ENCODE measurements around the gene LMNTD2. TPM values are rescaled to one million over a fixed set of nuclear protein-coding genes. Genes with fewer than 3 reads are reported as not detected.

Gene LMNTD2
- total RNA-seq, 4 donors from 2014 or later: 1.3 to 5.9 (median 3.2) TPM

GRCh38 chr11:538431-539051 lies 22.0 kb downstream of the LMNTD2 start:
- no peak for DNase-seq (ENCODE audit: low spot score in 2 of 2)
- peaks cover 0 to 5% (median 0%) of the 10 kb centered on the region in 3 donors for H3K36me3 ChIP-seq
- H3K4me3 ChIP-seq: no peak overlapping the region
- TF ChIP-seq EP300 (IDR thresholded peaks at IDR 0.05) (no peak), POLR2A (IDR thresholded peaks at IDR 0.05) (no peak)
- no peaks in the 10 kb centered on the region for H3K27me3 ChIP-seq
- 85 to 90% methylated on average over 20 of the region's 20 CpGs for WGBS, 2 donors
- no peaks in the 10 kb centered on the region for H3K9me3 ChIP-seq
- H3K4me1 ChIP-seq: peaks cover 0 to 35% (median 31%) of the 10 kb centered on the region in 4 donors
- H3K27ac ChIP-seq: no peak overlapping the region

DNA sequence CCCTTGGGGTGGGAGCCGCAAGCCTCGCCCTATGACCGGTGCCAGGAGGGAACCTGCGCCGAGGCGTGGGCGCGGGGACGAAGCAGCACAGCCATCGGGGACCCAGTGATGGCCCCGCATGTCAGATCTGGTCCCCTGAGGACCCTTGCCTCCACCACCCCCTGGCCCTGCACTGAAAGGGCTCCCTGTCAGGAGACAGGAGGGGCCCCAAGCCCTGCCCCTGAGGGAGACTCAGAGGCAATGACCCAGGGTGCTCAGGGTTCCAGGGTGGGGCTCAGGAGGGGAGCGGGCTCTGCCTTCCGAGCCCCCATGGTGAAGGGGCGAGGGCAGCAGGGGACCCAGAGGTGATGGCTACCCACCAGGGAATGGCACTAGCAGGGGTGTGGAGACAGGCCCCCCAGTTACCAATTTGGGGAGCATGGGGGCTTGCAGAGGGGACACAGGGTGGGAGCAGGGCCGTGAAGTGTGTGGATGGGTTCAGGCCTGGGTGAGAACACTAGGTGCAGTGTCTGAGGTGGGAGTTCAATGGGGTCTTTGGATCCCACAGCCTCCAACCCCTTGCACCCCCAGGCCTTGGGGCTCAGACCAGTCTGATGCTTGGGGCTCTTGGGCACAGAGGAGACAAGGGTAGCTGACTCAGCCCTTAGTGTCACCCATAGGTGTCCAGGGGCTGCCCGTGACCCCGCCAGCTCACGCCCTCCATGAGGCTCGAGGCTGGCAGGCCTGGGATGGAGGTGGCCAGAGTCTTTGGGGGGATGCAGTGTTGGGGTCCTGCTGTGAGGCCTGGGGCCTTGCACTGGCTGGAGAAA lies 22.7 kb downstream of the LMNTD2 start:
- peaks cover 0 to 13% (median 0%) of the 10 kb centered on the region in 3 donors for H3K36me3 ChIP-seq
- no peak for TF ChIP-seq CTCF (IDR thresholded peaks at IDR 0.05)
- no peak for TF ChIP-seq EP300 (IDR thresholded peaks at IDR 0.05)
- TF ChIP-seq POLR2A (IDR thresholded peaks at IDR 0.05): no peak
- 40 to 64% methylated on average over 10 to 15 of the region's 19 CpGs for WGBS, 2 donors
- peak overlapping the region in 2 of 4 donors; percentile 10 to 86 for H3K27ac ChIP-seq
- DNase-seq (ENCODE audit: low spot score in 2 of 2): no peak
- H3K4me3 ChIP-seq: peak overlapping the region; percentile 15 to 98 (median 73)
- H3K4me1 ChIP-seq: peaks cover 0 to 43% (median 31%) of the 10 kb centered on the region in 4 donors
- no peaks in the 10 kb centered on the region for H3K27me3 ChIP-seq
- H3K9me3 ChIP-seq: no peaks in the 10 kb centered on the region

DNA sequence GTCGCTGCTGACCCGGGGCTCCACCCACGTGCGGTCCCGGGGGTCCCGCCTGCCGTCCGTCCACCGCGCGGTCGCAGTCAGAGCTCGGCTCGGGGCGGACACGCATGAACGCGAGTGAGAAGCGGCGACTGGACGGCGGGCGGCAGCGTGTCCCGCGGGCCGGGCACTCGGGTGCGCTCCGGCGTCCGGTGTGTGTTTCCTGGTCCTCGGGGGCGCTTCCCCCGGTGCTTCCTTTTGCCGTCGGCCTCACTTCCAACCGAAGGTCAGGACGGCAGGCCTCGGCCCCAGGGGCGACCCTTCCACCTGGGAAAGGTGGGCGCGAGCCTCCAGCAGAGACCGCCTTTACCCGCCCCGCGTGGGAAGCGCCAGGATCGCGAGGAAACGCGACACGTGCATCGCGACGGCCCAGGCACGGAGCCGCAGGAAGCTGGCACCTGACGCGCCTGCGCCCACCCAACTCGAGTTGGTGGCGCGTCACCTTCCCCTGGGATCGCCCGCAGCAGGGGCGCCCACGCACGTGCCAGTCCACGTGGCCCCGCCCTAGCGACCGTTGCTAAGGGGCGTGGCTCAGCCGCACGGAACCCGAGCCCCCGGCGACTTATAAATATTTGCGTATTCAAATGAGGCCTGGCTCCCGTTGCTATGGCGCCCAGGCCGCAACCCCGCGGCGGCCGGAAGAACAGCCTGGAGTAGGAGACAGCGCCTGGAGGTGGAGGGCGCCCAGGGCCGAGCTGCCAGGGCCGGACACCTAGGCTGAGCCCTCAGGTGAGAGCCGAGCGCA lies 23.5 kb downstream of the LMNTD2 start, which contains the start of gene LRRC56:
LRRC56 (plus strand) TSS at position 687 of the 781 bp plus-strand sequence. CDS start 3,158 bp downstream, outside the sequence.
- Histone ChIP-seq H3K9me3 (no peaks in the 10 kb centered on the region), H3K27me3 (no peaks in the 10 kb centered on the region), H3K27ac (peak within 1 kb of the TSS; percentile 51 to 92 (median 89)), H3K36me3 (peaks cover 0 to 20% (median 0%) of the 10 kb centered on the region in 3 donors), H3K4me3 (peak within 1 kb of the TSS; percentile 15 to 98 (median 73)), H3K4me1 (peaks cover 0 to 46% (median 31%) of the 10 kb centered on the region in 4 donors)
- TF ChIP-seq EP300 (IDR thresholded peaks at IDR 0.05) (peak; percentile 62 to 64), POLR2A (IDR thresholded peaks at IDR 0.05) (peak in 1 of 2 donors; percentile 40), CTCF (IDR thresholded peaks at IDR 0.05) (no peak)
- peak; percentile 49 to 51 for DNase-seq (ENCODE audit: low spot score in 2 of 2)
- WGBS, 2 donors: 6 to 8% methylated on average over 47 to 60 of the region's 93 CpGs

DNA sequence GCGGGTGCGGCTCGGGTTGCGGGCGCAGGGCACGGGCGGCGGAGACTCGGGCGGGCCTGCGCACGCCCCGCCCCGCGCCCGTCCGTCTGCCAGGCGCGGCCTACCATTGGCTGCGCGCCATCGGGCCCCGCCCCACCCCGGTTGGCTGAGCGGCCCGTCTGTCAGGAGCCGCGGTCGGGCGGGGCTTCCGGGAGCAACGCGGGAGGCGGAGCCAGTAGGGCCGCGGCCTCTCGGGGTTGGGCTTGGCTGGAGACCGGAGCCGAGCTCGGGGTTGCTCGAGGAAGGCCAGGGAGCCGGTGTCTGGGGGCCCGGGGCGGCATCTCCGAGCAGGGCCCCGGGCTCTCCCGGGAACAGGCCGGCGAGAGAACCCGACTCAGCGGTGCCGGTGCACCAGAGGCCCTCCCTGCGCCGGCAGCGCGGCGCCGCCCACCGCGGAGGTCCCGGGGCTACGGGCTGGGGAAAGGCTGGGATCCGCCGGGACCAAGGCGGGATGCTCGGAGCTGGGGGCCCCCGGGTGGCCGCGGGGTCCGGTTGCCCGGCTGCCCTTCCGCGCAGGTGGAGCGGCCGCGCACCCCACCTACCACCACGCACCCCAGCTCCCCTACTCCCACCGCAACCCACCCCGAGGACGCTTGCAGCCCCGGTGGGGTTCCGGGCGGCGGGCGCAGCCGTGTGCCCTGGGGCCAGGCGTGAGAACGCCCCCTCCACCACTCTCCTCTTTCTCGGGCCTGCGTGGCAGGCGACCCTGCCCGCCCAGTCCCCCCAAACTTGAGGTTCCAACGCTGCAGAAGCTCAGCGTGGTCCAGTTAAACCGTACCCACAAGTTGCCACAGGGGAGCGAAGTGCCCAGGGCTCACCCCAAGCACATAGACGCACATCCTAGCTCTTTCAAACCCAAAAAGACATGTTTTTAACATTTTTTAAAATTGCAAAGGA lies 24.8 kb downstream of the LMNTD2 start, which contains the start of gene HRAS:
HRAS (minus strand) TSS at position 58 of the 936 bp plus-strand sequence.
- whole genome bisulfite sequencing, 2 donors: 4 to 8% methylated on average over 22 to 78 of the region's 97 CpGs
- H3K4me1 ChIP-seq: peaks cover 0 to 46% (median 31%) of the 10 kb centered on the region in 4 donors

More for the DNA sequence above, 24.8 kb downstream of the LMNTD2 start, which contains the start of gene HRAS:
- peak within 1 kb of the TSS; percentile 51 to 92 (median 89) for H3K27ac ChIP-seq
- H3K36me3 ChIP-seq: peaks cover 0 to 33% (median 0%) of the 10 kb centered on the region in 3 donors
- TF ChIP-seq CTCF (IDR thresholded peaks at IDR 0.05) (peak in 2 of 5 experiments; percentile 2 to 12), EP300 (IDR thresholded peaks at IDR 0.05) (peak in 1 of 2 donors; percentile 75), POLR2A (IDR thresholded peaks at IDR 0.05) (peak; percentile 24 to 75)
- H3K9me3 ChIP-seq: no peaks in the 10 kb centered on the region
- no peaks in the 10 kb centered on the region for H3K27me3 ChIP-seq
- peak within 1 kb of the TSS; percentile 51 to 98 (median 73) for H3K4me3 ChIP-seq
- DNase-seq (ENCODE audit: low spot score in 2 of 2): peak; percentile 89 to 90

Measured in tibial nerve (tissue), 4 donors.